SW 1271 (cell line): ENCODE data around the gene TRIM25.

ENCODE experiments used
- DNase-seq, 2 experiments: peaks; one replicate each; lab custom pipeline; 2025; lab: John Stamatoyannopoulos, UW

TRIM25 gene

DNA sequence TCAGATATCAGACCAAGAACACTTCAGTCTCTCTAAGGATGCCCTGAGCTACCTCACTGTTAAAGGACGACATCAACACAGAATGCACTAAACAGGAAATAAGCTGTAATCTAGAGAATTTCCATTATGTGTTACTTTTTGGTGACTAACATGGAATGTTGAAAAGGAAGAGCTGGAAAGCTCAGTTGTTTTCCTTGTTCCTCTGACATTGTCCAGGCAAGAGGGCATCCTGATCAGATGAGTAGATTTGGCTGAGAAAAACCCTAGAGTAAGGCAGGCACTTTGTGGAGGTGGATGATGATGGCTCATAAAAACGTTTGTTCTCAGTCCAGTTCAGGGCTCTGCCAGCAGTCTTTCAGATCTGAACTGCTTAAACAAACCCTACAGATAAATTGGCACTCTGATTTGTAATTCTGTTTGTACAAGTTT is 45.9 kb downstream of the TRIM25 start:
- DNase-seq: peak in 1 of 2 experiments; percentile 21

DNA sequence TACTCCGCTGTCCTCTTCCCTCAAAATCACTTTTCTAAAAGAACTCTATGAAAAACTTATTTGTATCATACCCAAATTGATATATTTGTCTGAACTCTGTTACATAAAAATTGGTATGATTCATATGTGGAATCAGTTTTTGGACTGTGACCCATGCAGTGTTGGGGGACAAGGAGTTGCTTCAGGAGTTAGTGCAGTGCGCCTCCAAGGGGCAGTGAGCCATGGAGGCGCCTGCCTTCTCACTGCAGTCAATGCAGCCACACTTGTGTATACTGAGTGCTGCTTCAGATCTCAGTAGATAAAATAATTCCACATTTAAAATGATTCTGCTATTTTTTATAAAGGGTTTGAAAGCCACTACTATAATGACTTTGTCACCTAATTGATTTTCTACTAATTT is 47.4 kb downstream of the TRIM25 start:
- no peak for DNase-seq

DNA sequence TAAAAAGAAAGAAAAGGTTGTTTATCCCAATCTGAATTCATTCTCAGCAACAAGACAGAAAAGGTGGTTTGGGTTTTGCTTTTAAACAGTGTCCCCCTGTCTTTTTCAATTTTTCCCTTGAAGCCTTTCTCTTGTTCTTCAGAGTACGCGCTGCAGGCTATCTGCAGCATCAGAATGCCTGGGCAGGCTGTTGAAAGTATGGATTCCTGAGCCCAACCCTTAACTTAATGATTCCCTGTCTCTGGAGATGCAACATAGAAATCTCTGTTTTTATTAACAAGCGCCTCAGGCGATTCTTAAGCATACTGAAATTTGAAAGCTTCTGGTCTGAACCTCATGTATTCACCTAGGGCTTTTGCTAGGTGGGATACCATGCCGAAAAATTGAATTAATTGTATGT is 47.8 kb downstream of the TRIM25 start:
- DNase-seq: no peak

DNA sequence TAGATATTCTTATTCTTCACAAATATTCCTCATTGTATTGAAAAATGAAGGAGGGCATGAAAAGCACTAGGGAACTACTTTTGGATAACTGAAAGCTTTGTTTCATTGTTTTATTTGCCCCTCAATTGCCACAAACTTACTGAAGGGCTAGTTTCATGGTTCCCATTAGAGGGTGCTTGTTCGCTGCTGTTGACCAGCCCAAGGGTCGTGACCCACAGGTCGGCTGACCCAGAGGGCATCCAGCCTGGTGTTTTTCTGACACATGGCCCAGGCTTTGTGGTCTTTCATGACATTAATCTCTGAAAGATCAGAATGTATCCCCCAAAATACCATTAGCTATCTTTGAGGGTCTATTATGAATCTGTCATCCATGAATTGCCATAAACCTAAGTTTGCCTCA is 49.9 kb downstream of the TRIM25 start:
- DNase-seq: no peak

DNA sequence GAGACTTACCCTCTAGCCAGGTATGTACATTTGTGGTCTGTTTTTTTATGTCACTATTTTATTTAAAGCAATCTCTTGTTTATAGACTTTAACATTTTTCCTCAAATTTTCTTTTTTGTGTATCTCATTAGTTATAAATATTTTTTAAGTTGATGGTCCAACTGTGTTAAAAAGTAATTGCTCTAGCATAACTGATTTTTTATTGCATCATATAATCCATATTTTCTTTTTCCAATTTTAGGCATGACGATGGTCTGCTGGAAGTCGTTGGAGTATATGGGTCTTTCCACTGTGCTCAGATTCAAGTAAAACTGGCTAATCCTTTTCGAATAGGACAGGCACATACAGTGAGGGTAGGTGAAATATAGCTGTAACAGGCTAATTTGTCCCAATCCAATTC is 52.0 kb downstream of the TRIM25 start:
- DNase-seq: no peak

DNA sequence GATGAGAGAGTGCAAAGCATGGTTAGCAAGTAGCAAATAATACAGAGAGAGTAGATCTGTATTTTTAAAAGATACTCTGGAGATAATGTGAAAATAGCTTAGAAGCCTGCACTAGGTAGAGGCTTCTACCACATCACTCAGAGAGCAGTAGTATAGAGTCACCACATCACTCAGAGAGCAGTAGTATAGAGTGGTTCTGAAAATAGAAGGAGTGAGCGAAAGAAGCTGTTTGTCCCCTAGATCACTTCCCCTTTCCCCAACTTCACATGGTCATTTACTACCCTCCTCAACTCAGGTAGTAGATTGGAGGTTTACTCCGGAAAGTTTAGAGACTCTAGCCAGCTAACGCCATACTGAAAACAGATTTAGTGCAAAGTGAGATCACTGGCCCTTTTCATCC is 62.8 kb downstream of the TRIM25 start:
- no peak for DNase-seq

DNA sequence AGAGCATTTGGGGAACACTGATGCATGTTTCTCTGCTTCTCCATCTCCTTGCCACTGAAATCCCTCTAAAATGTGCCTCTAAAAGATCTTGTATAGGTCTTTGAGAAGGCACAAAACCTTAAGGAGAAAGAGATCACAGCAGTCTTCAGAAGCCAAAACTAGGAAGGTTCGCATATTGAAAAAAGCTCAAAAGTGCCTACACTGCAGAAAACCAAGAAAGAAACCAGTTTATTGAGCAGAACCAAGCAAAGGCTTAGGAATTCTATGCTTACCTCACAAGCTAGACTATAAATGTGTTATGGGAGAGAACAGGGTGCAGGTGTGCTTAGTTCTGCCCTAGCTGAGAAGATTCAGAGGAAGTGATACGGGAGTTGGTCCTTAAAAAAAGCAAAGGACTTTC is 63.3 kb downstream of the TRIM25 start:
- DNase-seq: no peak

DNA sequence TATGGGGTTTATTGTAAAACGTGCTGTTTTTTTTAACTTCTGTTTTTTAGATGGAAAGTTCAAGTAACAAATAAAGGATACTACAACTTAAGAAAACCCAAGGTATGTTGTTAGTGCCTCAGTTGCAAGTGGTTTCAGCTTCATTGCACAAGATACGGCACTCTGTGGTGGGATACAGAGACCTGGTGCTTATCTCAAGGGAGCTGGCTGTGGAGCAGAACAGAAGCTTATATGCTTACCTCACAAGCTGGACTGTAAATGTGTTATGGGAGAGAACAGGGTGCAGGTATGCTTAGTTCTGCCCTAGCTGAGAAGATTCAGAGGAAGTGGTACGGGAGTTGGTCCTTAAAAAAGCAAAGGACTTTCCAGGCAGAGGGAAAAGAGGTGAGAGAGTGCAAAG is 64.7 kb downstream of the TRIM25 start:
- no peak for DNase-seq

DNA sequence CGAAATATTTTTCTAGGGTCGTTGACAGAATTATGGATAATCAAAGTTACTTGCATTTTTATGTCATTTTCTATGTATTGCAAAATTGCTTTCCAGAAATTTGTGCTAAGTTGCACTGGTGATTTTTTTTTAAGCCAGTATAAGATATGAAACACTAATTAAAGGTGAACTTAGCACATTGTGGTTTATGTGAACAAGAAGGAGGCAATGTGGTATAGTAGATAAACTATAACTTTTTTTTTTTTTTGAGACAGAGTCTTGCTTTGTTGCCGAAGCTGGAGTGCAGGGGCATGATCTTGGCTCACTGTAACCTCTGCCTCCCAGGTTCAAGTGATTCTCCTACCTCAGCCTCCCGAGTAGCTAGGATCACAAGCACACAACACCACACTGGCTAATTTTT is 66.7 kb downstream of the TRIM25 start:
- DNase-seq: no peak

DNA sequence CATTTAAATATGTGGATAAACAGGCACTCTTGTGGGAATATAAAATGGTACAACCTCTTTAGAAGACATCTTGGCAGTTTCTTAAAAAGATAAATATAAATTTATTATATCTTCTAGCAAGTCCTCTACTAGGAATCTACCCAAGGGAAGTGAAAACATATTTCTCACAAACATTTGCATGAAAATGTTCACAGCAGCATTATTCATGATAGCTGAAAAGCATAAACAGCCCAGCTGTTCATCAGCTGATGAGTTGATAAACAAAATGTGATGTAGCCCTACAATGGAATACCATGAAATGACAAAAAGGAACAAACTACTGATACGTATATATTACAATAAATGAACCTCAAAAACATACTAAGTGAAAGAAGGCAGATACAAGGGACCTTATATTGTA is 67.9 kb downstream of the TRIM25 start:
- DNase-seq: no peak

DNA sequence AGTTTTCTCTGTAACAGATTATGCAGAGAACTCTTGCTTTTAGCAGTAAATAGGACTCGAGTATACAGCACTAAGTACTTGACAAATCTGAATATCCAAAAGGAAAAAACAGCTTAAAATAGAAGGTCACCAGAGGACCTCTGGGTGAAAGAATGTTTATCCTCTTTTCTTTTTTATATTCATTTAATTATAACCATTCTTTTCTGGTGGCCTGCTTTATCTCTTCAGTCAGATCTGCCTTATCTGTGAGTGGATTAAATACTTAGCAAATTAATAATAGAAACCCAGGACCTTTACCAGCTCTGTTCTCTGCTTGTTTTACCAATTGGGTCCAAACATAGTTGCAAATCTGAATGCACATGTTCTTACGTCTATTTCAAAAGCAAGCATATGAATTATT is 71.3 kb downstream of the TRIM25 start:
- no peak for DNase-seq

DNA sequence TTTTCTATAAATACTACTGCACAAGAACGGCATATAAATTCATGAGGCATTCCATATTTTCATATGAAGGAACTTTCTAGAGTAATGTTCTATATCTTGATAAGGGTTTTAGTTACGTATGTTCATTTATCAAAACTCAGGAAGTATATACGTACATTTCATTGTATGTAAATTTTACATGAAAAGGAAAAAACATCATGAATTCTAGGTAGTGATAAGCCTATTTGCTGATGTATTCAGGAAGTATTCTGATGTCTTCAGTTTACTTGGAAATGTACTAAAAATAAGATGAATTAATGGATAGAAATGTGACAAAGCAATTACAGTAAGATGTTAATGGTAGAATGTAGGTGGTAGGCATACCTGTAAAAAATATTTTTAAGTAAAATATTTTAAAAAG is 75.2 kb downstream of the TRIM25 start:
- no peak for DNase-seq
